GM21825 (cell line): ENCODE data around the gene UGT1A1.

ENCODE experiments used
- ATAC-seq: cut with Tn5 transposase; IDR thresholded peaks from one replicate; pipeline ENCODE4 v1.9.1; 2021; ENCODE audit warnings: mild to moderate bottlenecking, moderate library complexity; ENCODE audit not compliant: unreplicated experiment

Gene UGT1A1

GRCh38 chr2:233814056-233814835 is 54.2 kb downstream of the UGT1A1 start:
- ATAC-seq = no peak

GRCh38 chr2:233815861-233816260 is 55.8 kb downstream of the UGT1A1 start:
- ATAC-seq = no peak

GRCh38 chr2:233816334-233816733 is 56.3 kb downstream of the UGT1A1 start:
- no peak for ATAC-seq

- no peak for ATAC-seq
These were observed 56.7 kb downstream of the UGT1A1 start for GRCh38 chr2:233816771-233817170.

- no peak for ATAC-seq
These were observed 57.4 kb downstream of the UGT1A1 start for GRCh38 chr2:233817361-233817911.

- no peak for ATAC-seq
These were observed 58.0 kb downstream of the UGT1A1 start for GRCh38 chr2:233817995-233818638.

GRCh38 chr2:233818639-233819621 is 58.9 kb downstream of the UGT1A1 start:
- ATAC-seq = no peak

GRCh38 chr2:233819884-233820773 is 60.1 kb downstream of the UGT1A1 start:
- no peak for ATAC-seq

GRCh38 chr2:233820774-233821105 is 60.7 kb downstream of the UGT1A1 start:
- no peak for ATAC-seq

- no peak for ATAC-seq
These were observed 61.1 kb downstream of the UGT1A1 start for GRCh38 chr2:233821196-233821595.

- ATAC-seq = no peak
These were observed 61.6 kb downstream of the UGT1A1 start for GRCh38 chr2:233821709-233822100.

GRCh38 chr2:233822101-233822771 is 62.2 kb downstream of the UGT1A1 start:
- ATAC-seq = no peak
